Measurements from ENCODE around the gene GRHPR. TPM values are rescaled to one million over a fixed set of nuclear protein-coding genes. Genes with fewer than 3 reads are reported as not detected.
"Not testable (repeated sequence)": the region's sequence is repeated elsewhere in the genome, so short reads cannot be mapped to it uniquely, and the experiment has no call there.

The GRHPR gene
- total RNA-seq, 1 donor from 2014 or later: 178 TPM

DNA sequence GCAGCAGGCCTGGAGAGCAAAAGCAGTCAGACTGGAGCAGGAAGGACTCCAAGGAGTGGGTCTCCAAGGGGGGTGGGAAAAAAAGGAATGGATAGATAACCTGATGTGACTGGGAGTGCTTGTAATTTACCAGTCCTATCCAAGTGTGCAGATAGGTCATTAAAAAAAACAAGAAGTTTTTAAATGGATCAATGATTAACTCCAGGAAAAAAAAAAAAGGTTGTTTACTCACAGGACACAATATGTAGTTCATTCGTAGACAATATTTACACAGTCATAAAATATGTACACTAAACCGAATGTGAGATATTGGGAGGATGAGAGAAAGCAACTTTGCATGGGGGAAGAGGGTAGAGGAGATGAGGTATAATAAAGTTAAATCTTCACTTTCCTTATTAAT is 22.4 kb downstream of the GRHPR start:
- DNase-seq (ENCODE audit: extremely low read depth, low read depth, low spot score): no peak

DNA sequence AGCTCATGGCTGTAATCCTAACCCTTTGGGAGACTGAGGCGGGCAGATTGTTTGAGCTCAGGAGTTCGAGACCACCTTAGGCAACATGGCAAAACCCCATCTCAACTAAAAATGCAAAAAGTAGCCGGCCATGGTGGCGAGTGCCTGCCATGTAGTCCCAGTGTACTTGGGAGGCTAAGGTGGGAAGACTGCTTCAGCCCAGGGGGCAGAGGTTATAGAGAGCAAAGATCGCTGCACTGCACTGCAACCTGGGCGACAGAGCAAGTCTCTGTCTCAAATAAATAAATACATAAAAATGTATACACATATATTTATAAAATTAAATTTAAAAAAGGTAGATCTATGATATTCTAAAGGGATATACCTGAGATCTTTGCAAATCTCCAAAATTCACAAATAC is 23.3 kb downstream of the GRHPR start:
- no peak for DNase-seq (ENCODE audit: extremely low read depth, low read depth, low spot score)

DNA sequence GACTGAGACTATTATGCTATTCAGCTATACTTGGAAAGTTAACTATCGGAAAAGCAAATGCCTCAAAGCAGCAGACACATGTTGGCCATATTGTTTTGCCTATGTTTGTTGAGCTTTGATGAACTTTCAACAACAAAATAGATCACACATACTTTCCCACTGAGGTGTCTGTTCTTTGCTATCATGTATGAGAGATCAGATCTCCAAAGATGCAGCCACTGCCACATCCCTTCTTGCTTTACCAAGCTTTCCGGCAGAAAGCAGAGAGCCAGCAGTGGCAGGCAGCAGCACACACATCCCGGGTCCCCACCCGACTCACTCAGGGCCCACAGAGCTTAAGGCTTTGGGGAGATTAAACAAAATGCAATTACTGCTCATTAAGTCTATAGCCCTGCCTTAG is 23.9 kb downstream of the GRHPR start:
- no peak for DNase-seq (ENCODE audit: extremely low read depth, low read depth, low spot score)

DNA sequence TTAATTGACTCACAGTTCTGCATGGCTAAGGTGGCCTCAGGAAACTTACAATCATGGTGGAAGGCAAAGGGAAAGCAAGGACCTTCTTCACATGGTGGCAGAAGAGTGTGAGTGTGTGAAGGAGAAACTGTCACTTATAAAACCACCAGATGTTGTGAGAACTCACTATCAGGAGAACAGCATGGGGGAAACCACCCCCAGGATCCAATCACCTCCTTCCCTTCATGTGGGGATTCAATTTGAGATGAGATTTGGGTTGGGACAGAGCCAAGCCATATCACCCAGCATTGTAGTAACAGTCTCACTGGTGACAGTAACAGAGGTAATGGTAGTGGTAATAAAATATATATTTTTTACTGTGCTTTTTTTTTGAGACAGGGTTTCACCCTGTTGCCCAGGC is 24.6 kb downstream of the GRHPR start:
- no peak for DNase-seq (ENCODE audit: extremely low read depth, low read depth, low spot score)

DNA sequence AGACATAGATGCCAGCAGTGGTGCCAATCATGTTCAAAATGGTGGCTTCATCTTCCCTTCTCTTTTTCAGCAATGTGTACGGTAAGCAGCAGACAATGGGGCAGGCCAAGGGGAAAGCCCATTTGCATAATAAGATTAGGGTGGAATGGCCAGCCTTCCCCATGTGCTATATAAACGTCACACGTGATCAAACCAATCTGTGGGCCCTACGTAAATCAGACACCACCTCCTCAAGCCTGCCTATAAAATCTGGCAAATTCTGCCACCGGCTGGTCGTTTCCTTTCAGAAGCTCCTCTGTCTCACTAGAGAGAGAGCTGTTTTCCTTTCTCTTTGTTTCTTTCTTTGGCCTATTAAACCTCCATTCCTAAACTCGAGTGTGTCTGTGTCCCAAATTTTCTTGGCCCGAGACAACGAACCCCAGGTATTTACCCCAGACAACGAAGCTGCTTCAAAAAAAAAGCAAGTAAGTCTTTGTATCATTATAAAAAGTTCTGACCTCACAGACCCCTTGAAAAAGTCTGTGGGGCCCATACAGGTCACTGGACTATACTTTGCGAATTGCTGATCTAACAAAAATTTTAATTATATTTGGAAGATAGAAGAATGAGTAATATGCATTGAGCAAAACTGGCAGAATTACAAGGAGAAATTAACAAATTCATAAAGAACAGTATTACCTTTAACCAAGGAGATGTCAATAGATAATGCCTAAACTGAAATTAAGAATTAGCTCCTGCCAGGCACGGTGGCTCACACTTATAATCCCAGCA is 27.6 kb downstream of the GRHPR start:
- DNase-seq (ENCODE audit: extremely low read depth, low read depth, low spot score): no peak

DNA sequence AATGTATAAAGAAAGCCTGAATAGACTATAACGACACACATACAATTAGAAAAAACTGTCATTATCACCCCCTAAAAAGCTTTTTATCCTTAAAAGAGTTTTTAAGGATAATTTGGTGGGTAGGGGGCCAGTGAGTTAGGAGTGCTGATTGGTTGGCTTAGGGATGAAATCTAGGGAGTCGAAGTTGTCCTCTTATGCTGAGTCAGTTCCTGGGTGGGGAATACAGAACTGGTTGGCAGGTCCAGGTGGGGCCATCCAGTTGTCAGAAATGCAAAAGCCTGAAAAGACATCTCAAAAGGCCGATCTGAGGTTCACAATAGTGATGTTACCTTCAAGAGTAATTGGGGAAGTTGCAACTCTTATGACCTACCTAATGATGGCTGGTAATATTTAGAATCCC is 29.1 kb downstream of the GRHPR start:
- no peak for DNase-seq (ENCODE audit: extremely low read depth, low read depth, low spot score)

DNA sequence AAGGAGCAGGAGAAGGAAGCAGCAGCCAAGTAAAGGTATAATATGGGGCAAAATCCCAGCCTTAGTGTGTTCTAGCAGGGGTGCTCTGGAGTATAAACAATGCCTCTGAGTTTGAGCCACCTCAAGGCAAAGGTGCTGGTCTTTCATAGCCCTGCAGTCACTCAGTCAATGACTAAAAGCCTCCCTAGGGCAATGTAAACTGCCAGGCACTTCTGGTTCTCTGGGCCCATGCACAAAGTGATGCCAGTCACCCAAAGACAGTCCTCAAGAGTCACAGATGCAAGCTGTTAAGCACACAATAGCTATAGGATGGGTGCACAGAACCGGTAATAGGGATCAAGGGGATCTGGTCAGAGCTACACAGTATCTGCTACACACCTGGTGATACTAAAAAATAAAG is 30.1 kb downstream of the GRHPR start:
- no peak for DNase-seq (ENCODE audit: extremely low read depth, low read depth, low spot score)

DNA sequence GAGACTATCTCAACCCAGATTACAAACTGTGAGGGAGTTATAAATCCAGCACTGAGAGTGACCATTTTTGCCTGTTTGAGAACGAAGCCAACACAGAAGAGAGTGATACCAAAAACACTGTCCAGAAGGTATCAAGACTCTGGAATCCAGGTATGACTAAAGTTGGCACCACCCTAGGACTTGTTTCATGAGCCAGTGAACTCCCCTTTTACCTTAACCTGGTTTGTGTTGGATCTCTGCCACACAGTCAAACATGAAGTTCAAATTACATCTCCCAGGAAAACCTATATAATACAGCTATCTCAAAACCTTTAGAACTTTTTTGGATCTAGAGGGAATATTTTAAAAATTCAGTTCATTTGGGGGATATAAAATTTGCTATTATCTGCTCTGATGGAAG is 31.3 kb downstream of the GRHPR start:
- DNase-seq (ENCODE audit: extremely low read depth, low read depth, low spot score): no peak

DNA sequence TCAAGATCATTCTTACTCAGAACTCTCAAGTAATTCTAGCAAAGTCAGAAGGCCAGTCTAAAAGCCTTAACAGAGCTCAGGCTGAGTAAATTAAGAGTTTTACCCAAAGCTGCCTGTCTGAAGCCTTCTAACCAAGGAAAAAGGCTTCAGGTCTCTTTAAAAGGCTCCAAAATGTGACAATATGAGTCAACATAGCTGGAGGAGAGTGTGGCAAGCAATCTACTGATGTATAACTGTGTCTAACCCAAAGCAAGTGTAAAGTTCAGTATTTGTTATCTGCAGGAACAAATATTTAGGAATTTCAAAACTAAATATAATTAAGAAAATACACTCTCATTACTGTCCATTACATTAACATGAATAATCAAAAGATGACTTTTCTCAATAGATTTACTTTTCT is 31.7 kb downstream of the GRHPR start:
- DNase-seq (ENCODE audit: extremely low read depth, low read depth, low spot score): no peak

DNA sequence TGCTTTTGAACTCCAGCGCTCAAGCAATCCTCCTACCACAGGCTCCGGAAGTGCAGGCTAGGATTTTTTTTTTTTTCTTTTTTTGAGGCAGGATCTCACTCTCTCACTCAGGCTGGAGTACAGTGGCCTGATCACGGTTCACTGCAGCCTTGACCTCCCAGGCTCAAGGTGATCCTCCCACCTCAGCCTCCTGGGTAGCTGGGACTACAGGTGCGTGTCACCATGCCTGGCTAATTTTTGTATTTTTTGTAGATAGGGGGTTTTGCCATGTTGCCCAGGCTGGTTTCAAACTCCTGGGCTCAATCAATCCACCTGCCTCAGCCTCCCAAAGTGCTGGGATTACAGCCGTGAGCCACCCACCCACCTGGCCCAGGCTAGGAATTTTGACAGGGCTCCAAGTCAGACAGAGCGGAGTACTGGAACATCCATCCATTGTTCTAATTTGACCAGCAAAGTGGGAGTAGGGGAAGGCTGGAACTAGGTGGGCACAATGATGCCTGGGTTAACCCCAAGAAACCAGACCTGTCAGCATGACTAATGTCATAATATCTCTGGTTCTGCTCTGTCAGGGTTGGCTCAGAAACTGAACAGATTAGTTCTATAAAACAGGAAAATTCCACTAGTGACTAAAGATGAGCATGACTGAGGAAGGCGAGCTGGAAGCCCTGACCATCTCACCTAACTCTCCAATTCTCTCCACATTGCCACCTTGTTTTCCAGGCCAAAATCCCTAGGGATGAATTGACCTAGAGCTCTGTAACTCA is 33.6 kb downstream of the GRHPR start:
- no peak for DNase-seq (ENCODE audit: extremely low read depth, low read depth, low spot score)

DNA sequence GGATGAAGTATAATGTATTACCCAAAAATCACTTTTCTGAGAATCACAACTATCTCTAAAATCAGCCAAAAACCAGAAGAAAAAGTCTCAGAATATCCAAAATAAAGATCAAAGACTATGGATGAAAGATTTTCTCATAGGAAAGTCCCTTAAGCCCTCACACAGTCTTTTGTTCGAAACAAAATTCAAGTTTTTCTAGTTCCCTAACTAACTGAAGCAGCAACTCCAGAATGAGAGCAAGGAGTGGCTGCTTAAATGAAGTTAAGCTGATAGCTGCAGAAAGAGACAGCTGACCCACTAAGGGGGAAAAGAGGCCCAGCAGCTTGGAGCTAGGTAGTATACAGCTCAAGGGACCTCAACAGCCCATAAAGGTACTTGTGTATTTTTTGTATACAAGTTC is 34.3 kb downstream of the GRHPR start:
- no peak for DNase-seq (ENCODE audit: extremely low read depth, low read depth, low spot score)

DNA sequence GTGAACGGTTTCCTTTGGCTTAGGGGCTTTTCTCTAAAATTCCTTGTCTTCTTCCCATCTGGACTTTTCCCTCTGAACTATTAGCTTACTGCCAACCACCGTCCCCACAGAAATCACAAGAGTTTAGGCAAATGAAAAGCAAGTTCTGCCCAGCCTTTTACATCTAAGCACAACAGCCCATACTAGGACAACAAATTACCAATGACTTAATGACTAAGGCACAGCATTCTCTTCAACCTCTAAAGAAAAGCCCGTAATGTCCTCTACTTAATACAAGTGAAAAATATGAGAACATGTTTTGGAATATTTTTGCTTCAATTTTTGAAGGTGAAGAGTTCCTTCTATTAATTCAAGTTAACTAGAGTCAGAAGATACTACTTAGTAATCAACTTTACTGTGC is 41.5 kb downstream of the GRHPR start:
- DNase-seq (ENCODE audit: extremely low read depth, low read depth, low spot score): no peak

DNA sequence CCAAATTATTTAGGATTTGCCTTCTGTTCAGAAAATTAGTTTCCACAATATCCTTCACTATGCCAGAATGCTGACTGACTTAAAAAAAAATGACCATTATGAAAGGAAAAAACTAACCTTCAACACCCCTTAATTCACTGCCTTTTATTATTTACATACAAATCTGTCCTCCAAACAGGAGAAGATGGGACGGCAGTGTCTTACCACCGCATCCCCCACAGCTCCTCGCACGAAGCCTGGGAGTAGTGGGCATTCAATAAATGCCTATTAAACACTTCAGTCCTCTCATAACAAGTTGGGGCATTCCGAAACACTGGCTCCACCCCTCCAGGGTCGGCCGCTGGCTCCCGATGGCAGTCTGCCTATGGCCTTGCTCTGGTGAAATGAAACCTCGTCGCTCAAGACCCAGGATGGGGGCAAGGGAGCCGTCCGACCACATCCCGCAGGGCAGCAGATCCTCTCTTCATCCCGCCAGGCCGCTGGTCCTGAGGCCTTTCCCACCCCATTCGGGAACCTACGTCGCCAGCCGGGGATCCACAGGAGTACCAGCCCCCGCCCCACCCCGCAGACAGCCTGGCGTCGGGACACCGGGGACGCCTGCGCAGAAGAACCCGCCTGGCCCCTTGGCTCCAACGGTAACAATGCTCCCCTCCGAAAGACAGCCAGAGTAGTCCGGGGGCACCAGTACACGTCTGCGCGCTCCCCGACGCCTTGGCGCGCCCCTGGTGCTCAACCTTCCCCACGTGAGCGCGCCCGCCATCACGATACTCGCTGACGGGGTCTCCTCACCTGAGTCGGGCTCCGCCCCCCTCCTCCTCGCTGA is 42.1 kb downstream of the GRHPR start:
- DNase-seq (ENCODE audit: extremely low read depth, low read depth, low spot score): peak; percentile 29

DNA sequence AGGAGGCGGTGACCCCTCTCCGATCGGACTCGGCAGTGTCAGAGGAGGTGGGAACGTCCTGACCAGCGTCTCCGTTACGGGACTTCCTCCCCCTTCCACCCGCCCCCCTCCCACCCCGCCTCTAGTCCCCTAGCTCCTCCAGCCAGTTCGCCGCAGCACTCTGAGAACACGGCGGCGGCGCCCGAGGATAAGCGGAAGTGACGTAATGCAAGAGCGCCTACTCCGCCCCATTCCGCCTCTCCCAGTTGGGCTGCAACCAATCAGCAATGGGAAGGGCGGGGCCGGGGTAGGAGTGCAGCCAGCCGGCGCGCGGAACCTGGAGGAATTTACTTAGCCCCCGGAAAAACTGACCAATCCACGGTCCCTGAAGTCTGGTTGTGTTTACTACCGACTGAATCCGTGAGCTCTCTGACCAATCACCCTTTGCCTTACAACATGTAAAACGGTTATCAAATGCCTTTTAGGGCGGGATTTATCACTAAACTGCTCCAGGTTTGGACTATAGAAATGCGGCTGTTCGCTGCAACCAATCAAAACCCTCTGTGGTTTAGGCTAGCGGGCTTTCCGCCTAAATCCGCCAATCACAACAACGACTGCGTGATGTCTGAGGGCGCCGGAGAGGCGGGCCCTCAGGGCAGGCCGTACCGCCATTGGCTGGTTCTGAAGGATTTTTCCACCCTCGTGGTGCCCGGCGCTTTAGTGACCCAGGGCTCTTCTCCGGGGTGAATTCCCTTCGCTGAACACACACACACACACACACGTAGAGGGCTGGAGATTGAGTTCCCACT is 42.9 kb downstream of the GRHPR start, which contains the start of gene ZBTB5:
TSS of gene ZBTB5 (minus strand) at position 202 of the 788 bp plus-strand sequence. CDS start 22,899 bp downstream, outside the sequence.
- peak; percentile 100 for DNase-seq (ENCODE audit: extremely low read depth, low read depth, low spot score)

DNA sequence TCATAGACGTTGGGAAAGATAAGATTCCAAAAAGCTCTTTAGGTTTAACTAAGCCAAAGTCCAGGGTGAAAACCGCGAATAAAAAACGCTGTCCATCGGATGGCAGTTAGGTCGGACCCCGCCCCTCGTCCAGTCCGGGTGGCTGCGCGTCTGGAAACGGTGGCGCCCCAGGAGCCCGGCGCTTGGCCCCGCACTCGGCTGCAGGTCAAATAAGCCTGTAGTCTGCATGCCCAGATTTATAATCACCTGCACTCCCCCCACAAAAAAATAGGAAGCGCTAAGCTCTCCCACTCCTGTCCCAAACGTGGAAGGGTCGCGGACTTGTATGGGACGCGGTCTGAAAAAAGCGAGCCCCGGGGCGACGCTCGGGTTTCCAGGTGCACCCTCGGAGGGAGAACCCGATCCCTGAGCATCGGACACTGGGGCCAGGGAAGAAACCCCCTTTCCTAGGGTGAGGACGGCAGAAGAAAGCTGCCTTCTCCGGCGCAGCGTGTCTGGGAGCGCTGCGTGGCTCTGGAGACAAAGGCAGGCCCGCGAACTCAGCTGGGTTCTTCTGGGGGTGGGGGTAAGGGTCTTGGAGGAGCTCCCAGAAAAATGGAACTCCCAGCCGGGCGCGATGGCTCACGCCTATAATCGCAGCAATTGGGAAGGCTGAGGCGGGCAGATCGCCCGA is 43.7 kb downstream of the GRHPR start:
- no peak for DNase-seq (ENCODE audit: extremely low read depth, low read depth, low spot score)

DNA sequence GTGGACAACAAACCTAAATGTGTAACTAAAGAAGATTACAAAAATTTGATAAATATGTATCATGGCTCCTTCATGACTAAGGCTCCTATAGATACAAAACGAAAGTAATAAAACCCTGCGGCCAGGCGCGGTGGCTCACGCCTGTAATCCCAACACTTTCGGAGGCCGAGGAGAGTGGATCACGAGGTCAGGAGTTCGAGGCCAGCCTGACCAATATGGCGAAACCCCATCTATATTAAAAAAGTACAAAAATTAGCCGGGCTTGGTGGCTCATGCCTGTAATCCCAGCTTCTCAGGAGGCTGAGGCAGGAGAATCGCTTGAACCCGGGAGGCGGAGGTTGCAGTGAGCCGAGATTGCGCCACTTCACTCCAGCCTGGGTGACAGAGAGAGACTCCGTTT is 45.0 kb downstream of the GRHPR start:
- DNase-seq (ENCODE audit: extremely low read depth, low read depth, low spot score): not testable (repeated sequence)

DNA sequence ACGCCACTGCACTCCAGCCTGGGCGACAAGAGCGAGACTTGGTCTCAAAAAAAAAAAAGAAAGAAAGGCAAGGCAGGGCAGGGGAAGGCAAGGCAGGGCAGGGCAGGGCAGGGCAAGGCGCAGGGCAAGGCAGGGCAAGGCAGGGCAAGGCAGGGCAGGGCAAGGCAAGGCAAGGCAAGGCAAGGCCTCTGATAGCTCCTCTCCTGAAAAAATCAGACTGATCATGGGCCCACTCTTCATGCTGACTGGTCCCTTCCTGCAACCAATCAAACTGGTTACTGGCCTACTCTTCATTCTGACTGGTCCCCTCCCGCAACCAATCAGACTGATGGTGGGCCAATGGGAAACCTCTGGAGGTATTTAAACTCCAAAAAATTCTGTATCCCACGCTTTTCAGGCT is 46.1 kb downstream of the GRHPR start:
- no peak for DNase-seq (ENCODE audit: extremely low read depth, low read depth, low spot score)

DNA sequence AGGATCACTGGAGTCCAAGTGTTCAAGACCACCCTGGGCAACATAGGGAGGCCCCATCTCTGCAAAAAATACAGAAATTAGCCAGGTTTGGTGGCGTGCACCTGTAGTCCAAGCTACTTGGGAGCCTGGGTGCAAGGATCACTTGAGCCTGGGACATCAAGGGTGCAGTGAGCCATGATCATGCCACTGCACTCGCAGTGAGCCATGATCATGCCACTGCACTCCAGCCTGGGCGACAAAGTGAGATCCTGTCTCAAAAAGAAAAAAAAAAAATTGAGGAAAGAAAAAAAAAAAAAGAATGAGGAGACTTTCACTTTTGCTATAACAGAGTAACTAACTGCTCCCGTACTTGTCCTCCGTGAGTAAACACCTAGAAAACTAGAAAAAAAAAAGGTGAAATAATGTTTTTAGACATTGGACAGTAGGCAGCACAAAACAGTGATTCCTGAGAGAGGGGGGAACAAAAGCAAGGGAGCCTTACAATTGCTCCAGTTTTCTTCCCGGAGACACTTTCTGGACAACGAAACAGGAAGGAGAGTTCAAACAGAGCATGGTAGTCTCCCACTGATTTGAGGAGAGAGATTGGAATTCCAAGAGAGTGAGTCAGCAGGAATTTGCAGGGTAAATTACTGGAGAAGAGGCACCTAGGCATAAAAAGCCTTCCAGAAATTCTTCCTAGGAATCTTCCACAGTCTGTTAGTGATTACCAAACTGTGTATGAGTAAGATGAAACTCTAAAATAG is 49.6 kb downstream of the GRHPR start:
- DNase-seq (ENCODE audit: extremely low read depth, low read depth, low spot score): peak; percentile 90

DNA sequence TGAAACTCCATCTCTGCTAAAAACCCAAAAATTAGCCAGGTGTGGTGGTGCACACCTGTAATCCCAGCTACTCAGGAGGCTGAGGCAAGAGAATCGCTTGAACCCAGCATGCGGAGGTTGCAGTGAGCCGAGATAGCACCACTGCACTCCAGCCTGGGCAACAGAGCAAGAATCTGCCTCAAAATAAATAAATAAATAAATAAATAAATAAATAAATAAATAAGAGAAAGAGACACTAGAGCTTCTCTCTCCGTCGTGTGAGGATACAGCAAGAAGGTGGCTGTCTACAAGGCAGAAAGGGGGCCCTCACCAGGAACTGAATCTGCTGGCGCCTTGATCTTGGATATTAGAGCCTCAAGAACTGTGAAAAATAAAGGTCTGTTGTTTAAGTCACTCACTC is 51.5 kb downstream of the GRHPR start:
- not testable (repeated sequence) for DNase-seq (ENCODE audit: extremely low read depth, low read depth, low spot score)

Data from glomerular endothelial cell (primary cell).